Mesothelial cell of epicardium (in vitro differentiated cells): ENCODE data around the gene BLOC1S1. TPM values are rescaled to one million over a fixed set of nuclear protein-coding genes. Genes with fewer than 3 reads are reported as not detected.

Experiments
- DNase-seq, 2 experiments: peaks; one replicate each; pipeline ENCODE4 v3.0.0; 2021; ENCODE audit warnings: low spot score in 2 of 2; ENCODE audit not compliant: unreplicated experiment in 2 of 2
- H3K27ac Mint-ChIP-seq: 2 replicates; pipeline ENCODE4 v1.8.0; 2021; ENCODE audit warnings: mixed read lengths
- H3K27me3 Mint-ChIP-seq: 2 replicates; pipeline ENCODE4 v1.8.0; 2021; ENCODE audit warnings: low read depth, mixed read lengths
- H3K36me3 Mint-ChIP-seq: 2 replicates; pipeline ENCODE4 v1.8.0; 2021; ENCODE audit warnings: mixed read lengths
- H3K4me1 Mint-ChIP-seq: 2 replicates; pipeline ENCODE4 v1.8.0; 2021; ENCODE audit warnings: mixed read lengths
- H3K4me3 Mint-ChIP-seq: 2 replicates; pipeline ENCODE4 v1.8.0; 2021; ENCODE audit warnings: mild to moderate bottlenecking, moderate library complexity, mixed read lengths
- H3K9me3 Mint-ChIP-seq: 2 replicates; pipeline ENCODE4 v1.8.0; 2021; ENCODE audit warnings: mixed read lengths
- total RNA-seq: library from RNA; stranded (reverse); gene quantifications from 3 replicates; pipeline ENCODE4 v1.2.1, GENCODE V29; 2021
- TF ChIP-seq, protein P1 (sequence below): fragments of 200-600 bp; sonication (generic); IDR thresholded peaks from one replicate; pipeline ENCODE4 v1.5.0; 2021; ENCODE audit warnings: antibody characterized with exemption; ENCODE audit not compliant: unreplicated experiment

The BLOC1S1 gene
- total RNA-seq, 1 donor from 2014 or later: 58.0 TPM

DNA sequence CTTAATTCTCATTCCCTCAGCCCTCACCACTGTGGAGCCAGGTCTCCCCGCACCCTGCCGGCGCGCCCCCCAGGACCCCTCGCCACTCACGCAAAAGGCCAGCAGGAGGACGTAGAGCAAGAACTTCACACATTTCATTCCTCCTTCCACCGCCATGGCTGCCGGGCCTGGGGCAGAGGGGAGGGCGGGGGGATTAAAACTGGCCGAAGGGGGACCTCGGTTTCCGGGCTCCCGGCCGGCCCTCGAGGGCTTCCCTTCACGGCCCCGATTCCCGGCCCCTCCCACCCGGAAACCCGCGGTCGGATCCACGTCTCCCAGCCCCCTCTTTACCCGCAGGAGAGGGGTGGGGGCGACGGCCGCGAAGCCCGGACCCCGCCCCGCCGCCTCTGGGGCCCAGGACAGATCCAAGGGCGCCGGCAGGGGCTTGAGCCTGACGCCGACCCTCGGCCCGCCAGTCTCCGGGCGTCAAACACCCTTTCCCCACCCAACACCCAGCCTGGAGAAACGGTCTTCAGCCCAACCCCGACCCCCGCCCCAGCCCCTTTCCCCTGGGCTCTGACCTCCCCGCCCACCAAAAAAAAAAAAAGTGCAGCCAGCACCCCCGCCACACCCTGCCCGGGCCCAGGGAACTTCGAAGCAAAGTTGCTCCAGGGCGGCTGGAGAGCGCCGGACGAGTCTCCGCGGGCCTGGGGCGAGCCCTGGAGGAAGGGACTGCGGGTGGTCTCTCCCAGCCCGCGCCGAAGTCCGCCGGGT lies 12.5 kb downstream of the BLOC1S1 start:
- Mint-ChIP-seq H3K4me3 (peak overlapping the region; percentile 80), H3K27me3 (no peaks in the 10 kb centered on the region), H3K4me1 (peaks cover 31% of the 10 kb centered on the region), H3K36me3 (peaks cover 9% of the 10 kb centered on the region), H3K9me3 (no peaks in the 10 kb centered on the region), H3K27ac (peak overlapping the region; percentile 87)
- DNase-seq: peak in 1 of 2 experiments; percentile 61
- TF ChIP-seq, protein P1, sequence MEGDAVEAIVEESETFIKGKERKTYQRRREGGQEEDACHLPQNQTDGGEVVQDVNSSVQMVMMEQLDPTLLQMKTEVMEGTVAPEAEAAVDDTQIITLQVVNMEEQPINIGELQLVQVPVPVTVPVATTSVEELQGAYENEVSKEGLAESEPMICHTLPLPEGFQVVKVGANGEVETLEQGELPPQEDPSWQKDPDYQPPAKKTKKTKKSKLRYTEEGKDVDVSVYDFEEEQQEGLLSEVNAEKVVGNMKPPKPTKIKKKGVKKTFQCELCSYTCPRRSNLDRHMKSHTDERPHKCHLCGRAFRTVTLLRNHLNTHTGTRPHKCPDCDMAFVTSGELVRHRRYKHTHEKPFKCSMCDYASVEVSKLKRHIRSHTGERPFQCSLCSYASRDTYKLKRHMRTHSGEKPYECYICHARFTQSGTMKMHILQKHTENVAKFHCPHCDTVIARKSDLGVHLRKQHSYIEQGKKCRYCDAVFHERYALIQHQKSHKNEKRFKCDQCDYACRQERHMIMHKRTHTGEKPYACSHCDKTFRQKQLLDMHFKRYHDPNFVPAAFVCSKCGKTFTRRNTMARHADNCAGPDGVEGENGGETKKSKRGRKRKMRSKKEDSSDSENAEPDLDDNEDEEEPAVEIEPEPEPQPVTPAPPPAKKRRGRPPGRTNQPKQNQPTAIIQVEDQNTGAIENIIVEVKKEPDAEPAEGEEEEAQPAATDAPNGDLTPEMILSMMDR: no peak

DNA sequence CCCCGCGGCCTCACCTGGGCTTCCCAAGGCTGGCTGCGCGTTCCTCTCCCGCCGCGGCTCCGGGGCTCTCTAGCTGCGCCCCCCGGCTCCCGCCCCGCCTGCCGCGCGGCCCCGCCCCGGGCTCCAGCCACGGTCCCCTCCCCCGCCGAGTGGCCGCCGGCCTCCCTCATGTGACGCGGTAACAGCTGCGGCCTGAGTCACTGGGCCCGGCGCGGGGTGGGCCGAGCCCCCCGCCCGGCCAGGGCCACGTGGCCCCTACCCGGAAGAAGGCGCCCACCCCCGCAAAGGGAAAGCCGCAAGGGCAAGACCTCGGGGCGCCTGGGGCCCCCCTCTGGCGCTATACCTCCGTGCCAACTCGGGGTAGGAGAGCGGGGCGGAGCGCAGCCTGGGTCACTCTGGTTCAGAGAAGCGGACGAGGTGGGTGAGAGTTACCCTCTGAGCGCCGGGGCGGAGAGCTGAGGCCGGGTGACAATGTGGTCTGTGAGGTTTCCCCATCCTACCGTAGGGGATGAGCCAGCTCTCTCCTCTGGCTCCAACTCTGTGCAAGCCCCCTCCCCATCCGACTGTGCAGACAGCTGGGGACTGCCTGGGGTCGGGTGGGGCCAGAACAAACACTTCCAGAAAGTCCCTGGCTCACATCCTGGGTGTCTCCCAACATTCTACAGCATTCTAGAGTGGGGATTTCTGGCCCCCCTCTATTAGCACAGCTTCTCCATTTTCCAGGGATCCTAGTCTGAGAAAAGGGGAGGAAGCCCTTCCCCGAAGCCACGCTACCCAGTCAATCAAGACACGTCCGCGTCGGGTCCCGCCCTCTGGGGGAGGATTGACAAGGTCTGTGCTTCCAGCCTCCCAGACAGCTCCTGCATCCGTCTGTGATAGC lies 13.3 kb downstream of the BLOC1S1 start, which contains the start of gene CD63:
TSS of gene CD63 (minus strand) at position 71 of the 880 bp plus-strand sequence. CDS start 668 bp downstream, outside the sequence.
- no peaks in the 10 kb centered on the region for H3K27me3 Mint-ChIP-seq
- H3K27ac Mint-ChIP-seq: peak within 1 kb of the TSS; percentile 95
- H3K4me1 Mint-ChIP-seq: peaks cover 31% of the 10 kb centered on the region
- TF ChIP-seq, protein P1: no peak
- peak within 1 kb of the TSS; percentile 80 for H3K4me3 Mint-ChIP-seq
- peaks cover 9% of the 10 kb centered on the region for H3K36me3 Mint-ChIP-seq
- no peaks in the 10 kb centered on the region for H3K9me3 Mint-ChIP-seq
- DNase-seq: peak; percentile 64 to 80

DNA sequence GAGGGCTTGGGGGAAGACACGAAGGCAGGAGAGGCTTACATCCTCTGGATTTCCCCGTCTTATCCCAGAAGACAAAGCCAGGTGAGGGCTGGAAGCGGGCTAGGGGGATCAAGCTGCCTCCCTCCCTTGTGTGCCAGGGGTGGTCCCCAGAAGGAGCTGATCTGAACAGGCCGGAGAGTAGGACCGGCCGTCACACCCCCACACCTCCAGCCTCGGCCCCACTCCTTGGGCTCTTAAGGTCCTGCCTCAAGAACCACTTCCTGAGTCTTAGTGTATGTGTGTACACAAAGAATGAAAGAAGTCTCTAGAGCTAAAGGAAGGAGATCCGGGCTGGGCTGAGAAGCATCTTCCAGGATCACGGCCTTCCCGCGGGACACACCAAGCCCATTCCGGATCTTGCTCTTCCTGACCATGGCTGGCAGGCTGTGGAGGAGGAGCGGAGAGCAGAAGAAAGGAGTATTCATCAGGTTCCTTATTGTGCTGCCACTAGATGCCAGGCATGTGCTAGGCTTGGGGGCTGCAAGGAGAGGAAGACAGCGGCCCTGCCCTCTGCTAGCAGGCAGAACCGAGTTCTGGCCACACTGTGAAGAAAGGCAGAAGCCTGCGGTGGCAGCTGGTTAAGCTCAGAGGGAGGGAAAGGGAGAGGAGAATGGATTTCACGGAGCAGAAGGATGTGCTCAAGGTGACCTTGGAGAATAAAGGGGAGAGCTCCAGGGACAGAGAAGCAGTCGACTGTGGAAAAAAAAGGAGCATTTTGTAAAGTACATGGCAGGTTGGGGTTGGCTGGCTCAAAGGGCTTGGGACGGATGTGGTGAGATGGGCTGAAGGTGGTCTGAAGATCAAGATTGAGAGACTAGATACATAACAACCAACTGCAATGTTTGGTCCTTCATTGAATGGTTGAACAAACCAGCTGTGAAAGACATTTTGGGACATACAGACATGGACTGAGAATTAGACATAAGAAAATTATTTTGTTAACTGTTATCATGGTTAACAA lies 14.3 kb downstream of the BLOC1S1 start:
- H3K27me3 Mint-ChIP-seq: no peaks in the 10 kb centered on the region
- peak overlapping the region; percentile 80 for H3K4me3 Mint-ChIP-seq
- H3K27ac Mint-ChIP-seq: peak overlapping the region; percentile 95
- H3K4me1 Mint-ChIP-seq: peaks cover 30% of the 10 kb centered on the region
- no peak for DNase-seq
- TF ChIP-seq, protein P1: no peak
- H3K36me3 Mint-ChIP-seq: peaks cover 4% of the 10 kb centered on the region
- H3K9me3 Mint-ChIP-seq: no peaks in the 10 kb centered on the region

DNA sequence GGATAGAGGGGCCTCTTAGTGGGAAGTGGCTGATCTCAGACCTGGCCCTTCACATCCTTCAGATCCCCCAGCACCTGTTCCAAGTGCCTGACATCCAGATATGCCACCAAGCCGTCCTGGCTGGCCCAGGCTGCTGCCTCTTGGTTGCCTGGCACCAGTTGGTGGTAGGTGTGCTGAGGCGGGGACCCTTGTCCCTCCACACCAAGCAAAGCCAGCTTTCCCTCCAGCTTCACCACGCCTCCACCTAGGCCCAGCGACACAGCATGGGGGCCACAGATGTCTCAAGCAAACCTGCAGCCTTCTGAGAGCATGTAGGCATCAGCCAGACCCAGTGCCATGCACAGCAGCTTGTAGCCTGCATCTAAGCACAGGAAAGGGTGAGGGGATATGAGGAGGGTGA lies 16.4 kb downstream of the BLOC1S1 start:
- Mint-ChIP-seq H3K9me3 (no peaks in the 10 kb centered on the region), H3K27me3 (no peaks in the 10 kb centered on the region), H3K27ac (no peak overlapping the region), H3K4me3 (no peak overlapping the region), H3K4me1 (peaks cover 27% of the 10 kb centered on the region), H3K36me3 (no peaks in the 10 kb centered on the region)
- no peak for DNase-seq
- TF ChIP-seq, protein P1: no peak

DNA sequence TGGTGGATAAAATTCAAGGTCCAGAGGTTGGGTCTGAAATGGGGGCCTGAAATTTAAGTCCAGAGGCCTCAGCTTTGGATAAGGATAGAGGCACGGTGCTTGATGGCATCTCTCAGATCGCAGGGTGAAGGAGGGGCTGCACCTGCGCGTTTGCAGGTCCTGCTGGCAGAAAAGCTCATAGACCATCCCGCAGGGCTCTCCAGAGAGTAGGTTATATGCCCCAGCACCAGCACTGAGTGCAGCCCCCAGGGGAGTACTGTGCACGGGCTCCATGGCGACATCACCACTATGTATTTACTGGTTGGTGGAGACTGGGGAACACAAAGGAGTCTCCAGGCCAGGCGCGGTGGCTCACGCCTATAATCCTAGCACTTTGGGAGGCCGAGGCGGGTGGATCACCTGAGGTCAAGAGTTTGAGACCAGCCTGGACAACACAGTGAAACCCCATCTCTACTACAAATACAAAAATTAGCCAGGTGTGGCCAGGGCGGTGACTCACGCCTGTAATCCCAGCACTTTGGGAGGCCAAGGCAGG lies 17.2 kb downstream of the BLOC1S1 start:
- Mint-ChIP-seq H3K4me3 (no peak overlapping the region), H3K27me3 (no peaks in the 10 kb centered on the region), H3K4me1 (peaks cover 30% of the 10 kb centered on the region), H3K9me3 (no peaks in the 10 kb centered on the region), H3K36me3 (no peaks in the 10 kb centered on the region), H3K27ac (no peak overlapping the region)
- no peak for DNase-seq
- TF ChIP-seq, protein P1: no peak
